Choroid plexus epithelial cell (primary cell): ENCODE results near the gene FAM240B.

Experiments used
- DNase-seq: peaks from one replicate; pipeline ENCODE4 v3.0.0-alpha.2; 2010; ENCODE audit warnings: low read depth
- H3K4me3 ChIP-seq: 2 replicates; pipeline ENCODE4 v1.5.1; 2011; ENCODE audit warnings: low read depth, mild to moderate bottlenecking, control low read depth, low read length, moderate library complexity
- CTCF ChIP-seq: conservative IDR thresholded peaks from 2 replicates; pipeline ENCODE4 v1.5.1; 2011; ENCODE audit warnings: low read depth, mild to moderate bottlenecking, control low read depth, inconsistent platforms, low read length, moderate library complexity

The FAM240B gene

GRCh38 chr9:38683336-38683735 lies 36.6 kb downstream of the FAM240B start:
- DNase-seq = peak; percentile 56
- TF ChIP-seq CTCF = no peak
- no peak overlapping the region for H3K4me3 ChIP-seq

- DNase-seq = peak; percentile 92
- no peak overlapping the region for H3K4me3 ChIP-seq
- TF ChIP-seq CTCF = no peak
Observed at GRCh38 chr9:38682713-38683112, 37.2 kb downstream of the FAM240B start.

GRCh38 chr9:38681747-38682227 lies 38.1 kb downstream of the FAM240B start:
- no peak overlapping the region for H3K4me3 ChIP-seq
- peak; percentile 87 for DNase-seq
- TF ChIP-seq CTCF = no peak

- no peak overlapping the region for H3K4me3 ChIP-seq
- TF ChIP-seq CTCF = no peak
- DNase-seq = no peak
Observed at GRCh38 chr9:38680837-38681445, 39.0 kb downstream of the FAM240B start.

GRCh38 chr9:38677660-38678303 lies 42.2 kb downstream of the FAM240B start:
- DNase-seq = peak; percentile 39
- TF ChIP-seq CTCF = no peak
- no peak overlapping the region for H3K4me3 ChIP-seq

- TF ChIP-seq CTCF = no peak
- DNase-seq = no peak
- H3K4me3 ChIP-seq = no peak overlapping the region
Observed at GRCh38 chr9:38675831-38676230, 44.1 kb downstream of the FAM240B start.

- DNase-seq = no peak
- no peak for TF ChIP-seq CTCF
- H3K4me3 ChIP-seq = no peak overlapping the region
Observed at GRCh38 chr9:38675211-38675610, 44.7 kb downstream of the FAM240B start.
